HEK293T (cell line): Measurements from ENCODE around the gene NAGLU.

Experiments
- BHLHE40 ChIP-seq: fragments of 450-650 bp; IDR thresholded peaks from 2 replicates; pipeline ENCODE4 v1.6.1; 2016; ENCODE audit warnings: mild to moderate bottlenecking, moderate library complexity, borderline replicate concordance
- TF ChIP-seq, protein P1 (sequence below): fragments of 450-650 bp; IDR thresholded peaks from 2 replicates; pipeline ENCODE4 v1.6.1; 2016

DNA sequence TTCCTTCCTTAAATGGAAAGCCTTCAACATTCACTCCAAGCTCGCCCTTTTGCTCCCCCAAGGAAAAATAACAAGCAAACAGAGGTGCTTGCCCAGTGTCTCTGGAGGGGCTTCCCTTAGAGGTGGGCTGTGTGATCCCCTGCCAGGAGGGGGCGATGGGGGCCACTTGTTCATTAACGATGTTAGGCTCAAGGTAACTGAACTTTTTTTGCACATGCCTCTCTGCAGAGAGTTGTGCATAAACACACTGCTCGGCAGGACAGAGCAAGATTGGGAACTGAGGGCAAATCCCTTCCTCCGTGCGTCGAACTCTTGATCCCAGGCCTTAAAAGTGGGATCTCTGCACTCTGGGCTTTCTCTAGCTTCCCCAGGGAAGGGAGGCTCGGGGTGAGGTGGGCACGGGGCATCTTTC lies 15.5 kb upstream of the NAGLU start:
- no peak for TF ChIP-seq BHLHE40
- TF ChIP-seq, protein P1, sequence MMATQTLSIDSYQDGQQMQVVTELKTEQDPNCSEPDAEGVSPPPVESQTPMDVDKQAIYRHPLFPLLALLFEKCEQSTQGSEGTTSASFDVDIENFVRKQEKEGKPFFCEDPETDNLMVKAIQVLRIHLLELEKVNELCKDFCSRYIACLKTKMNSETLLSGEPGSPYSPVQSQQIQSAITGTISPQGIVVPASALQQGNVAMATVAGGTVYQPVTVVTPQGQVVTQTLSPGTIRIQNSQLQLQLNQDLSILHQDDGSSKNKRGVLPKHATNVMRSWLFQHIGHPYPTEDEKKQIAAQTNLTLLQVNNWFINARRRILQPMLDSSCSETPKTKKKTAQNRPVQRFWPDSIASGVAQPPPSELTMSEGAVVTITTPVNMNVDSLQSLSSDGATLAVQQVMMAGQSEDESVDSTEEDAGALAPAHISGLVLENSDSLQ, result no peak
